Naive thymus-derived CD8-positive, alpha-beta T cell (primary cell): Measurements from ENCODE around the gene KCNK10. TPM values are rescaled to one million over a fixed set of nuclear protein-coding genes. Genes with fewer than 3 reads are reported as not detected.
A peak's percentile ranks its signal among the peaks of the same experiment; 100 is the strongest.

Experiments
- ATAC-seq, 2 donors: fragments of 150-1000 bp; cut with Tn5 transposase in 1 of 2; sonication (Bioruptor Pico), chemical (Tn5 transposase) in 1 of 2; 1 replicate in 1 of 2; 2 replicates in 1 of 2; pipeline ENCODE4 v1.10.0; 2021; ENCODE audit warnings: mild to moderate bottlenecking in 2 of 2, moderate library complexity in 2 of 2
- POLR2A ChIA-PET: fragments of 350-600 bp; sonication (Branson Sonifier 250); formaldehyde crosslinking; loops from one replicate; lab custom pipeline; 2021; ENCODE audit warnings: antibody characterized with exemption; lab: Charles Lee
- DNase-seq, 10 donors: peaks; one replicate each; pipeline versions ENCODE4 v3.0.0 to v3.0.0-alpha.2; 2020 to 2022
- H3K27ac Mint-ChIP-seq, 10 donors: one replicate each; pipeline ENCODE4 v1.8.0; 2020 to 2022; ENCODE audit warnings: mild to moderate bottlenecking in 10 of 10, mixed read lengths in 10 of 10, moderate library complexity in 4 of 10, inconsistent platforms in 1 of 10
- H3K27me3 Mint-ChIP-seq, 5 donors: one replicate each; pipeline ENCODE4 v1.8.0; 2021 to 2022; ENCODE audit warnings: mixed read lengths in 5 of 5
- H3K36me3 Mint-ChIP-seq, 3 donors: one replicate each; pipeline ENCODE4 v1.8.0; 2020 to 2022; ENCODE audit warnings: mixed read lengths in 3 of 3, mild to moderate bottlenecking in 2 of 3, inconsistent platforms in 1 of 3
- H3K4me1 Mint-ChIP-seq, 4 donors: one replicate each; pipeline ENCODE4 v1.8.0; 2021 to 2022; ENCODE audit warnings: mixed read lengths in 4 of 4
- H3K4me3 Mint-ChIP-seq, 10 donors: one replicate each; pipeline ENCODE4 v1.8.0; 2020 to 2022; ENCODE audit warnings: mild to moderate bottlenecking in 10 of 10, mixed read lengths in 10 of 10, moderate library complexity in 6 of 10, inconsistent platforms in 1 of 10
- H3K9me3 Mint-ChIP-seq, 9 donors: one replicate each; pipeline ENCODE4 v1.8.0; 2020 to 2022; ENCODE audit warnings: mixed read lengths in 9 of 9, mild to moderate bottlenecking in 3 of 9, inconsistent platforms in 1 of 9, moderate library complexity in 1 of 9
- polyA plus RNA-seq, 3 donors: library from polyadenylated mRNA; unstranded; fragments of 300-500 nt; fragmentation: Illumina TruSeq; gene quantifications; one replicate each; pipeline ENCODE4 v1.2.3, GENCODE V29; 2021
- total RNA-seq, 8 experiments: library from RNA in 2 of 8; stranded (reverse) in 2 of 8; gene quantifications; one replicate each; pipeline ENCODE4 v1.2.3 and lab custom pipeline; 2021 to 2026

The KCNK10 gene
- total and polyA plus RNA-seq, 5 experiments from 2014 or later, result not detected

DNA sequence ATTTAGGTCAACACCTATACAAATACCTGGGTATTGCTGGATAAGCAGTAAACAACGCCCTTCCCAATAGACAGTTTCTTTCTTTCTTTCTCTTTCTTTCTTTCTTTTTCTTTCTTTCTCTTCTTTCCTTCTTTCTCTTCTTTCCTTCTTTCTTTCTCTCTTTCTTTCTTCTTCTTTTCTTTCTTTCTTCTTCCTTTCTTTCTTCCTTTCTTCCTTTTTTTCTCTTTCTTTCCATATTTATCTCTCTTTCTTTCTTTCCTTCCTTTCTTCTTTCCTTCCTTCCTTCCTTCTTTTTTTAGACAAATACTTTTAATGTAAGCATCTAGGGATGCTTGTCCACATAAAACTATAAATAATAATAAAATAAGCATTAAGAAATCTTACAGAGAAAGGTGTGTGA lies 123.2 kb downstream of the KCNK10 start:
- POLR2A ChIA-PET, result no interaction called here
- Mint-ChIP-seq H3K27me3 (peaks cover 16 to 30% (median 25%) of the 10 kb centered on the region in 5 donors), H3K4me3 (no peak overlapping the region), H3K27ac (peak overlapping the region in 1 of 10 donors; percentile 2), H3K9me3 (no peaks in the 10 kb centered on the region), H3K4me1 (no peaks in the 10 kb centered on the region), H3K36me3 (no peaks in the 10 kb centered on the region)
- DNase-seq, result no peak
- ATAC-seq, result no peak

DNA sequence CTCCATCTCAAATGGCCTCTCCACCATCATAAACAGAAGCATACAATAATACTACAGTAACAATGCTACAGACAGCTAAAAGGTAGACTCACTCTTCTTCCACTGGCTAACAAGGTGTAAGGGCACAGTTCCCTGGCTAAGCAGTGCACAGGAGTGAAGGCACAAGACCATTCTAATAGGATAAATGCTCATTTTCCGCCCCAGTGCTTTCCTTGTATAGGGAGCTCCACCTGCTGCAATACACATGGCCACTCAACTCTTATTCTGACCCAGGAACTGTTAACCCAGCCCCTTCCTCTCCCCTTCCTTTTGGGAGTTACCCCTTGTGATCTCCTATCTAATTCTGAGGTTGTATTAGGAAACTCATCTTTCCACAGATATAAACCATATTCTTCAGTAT lies 124.6 kb downstream of the KCNK10 start:
- Mint-ChIP-seq H3K9me3 (no peaks in the 10 kb centered on the region), H3K36me3 (no peaks in the 10 kb centered on the region), H3K27me3 (peaks cover 18 to 32% (median 29%) of the 10 kb centered on the region in 5 donors), H3K4me1 (no peaks in the 10 kb centered on the region), H3K4me3 (no peak overlapping the region), H3K27ac (no peak overlapping the region)
- ATAC-seq (no peak), DNase-seq (no peak)
- POLR2A ChIA-PET, result no interaction called here

DNA sequence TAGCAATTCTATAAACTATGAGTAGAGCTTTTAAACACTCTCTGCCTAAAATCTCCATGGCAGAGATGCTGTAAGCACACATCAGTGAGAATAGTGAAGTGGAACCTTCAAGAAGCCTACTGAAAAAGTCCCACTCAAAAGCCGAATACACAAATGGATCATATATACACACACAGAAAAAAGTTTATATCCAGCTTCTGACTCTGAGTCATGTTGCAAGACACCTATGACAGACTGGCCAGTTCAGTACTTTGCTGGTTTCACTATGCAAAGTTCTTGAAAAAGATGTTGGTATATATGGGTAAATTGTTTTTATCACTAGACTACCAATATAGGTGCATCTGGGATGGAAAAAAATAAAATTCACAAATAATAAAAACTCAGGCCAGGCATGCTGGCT lies 126.1 kb downstream of the KCNK10 start:
- Mint-ChIP-seq H3K27ac (no peak overlapping the region), H3K4me1 (no peaks in the 10 kb centered on the region), H3K36me3 (no peaks in the 10 kb centered on the region), H3K9me3 (no peaks in the 10 kb centered on the region), H3K27me3 (peaks cover 19 to 40% (median 28%) of the 10 kb centered on the region in 5 donors), H3K4me3 (no peak overlapping the region)
- POLR2A ChIA-PET, result no interaction called here
- DNase-seq (no peak), ATAC-seq (no peak)

DNA sequence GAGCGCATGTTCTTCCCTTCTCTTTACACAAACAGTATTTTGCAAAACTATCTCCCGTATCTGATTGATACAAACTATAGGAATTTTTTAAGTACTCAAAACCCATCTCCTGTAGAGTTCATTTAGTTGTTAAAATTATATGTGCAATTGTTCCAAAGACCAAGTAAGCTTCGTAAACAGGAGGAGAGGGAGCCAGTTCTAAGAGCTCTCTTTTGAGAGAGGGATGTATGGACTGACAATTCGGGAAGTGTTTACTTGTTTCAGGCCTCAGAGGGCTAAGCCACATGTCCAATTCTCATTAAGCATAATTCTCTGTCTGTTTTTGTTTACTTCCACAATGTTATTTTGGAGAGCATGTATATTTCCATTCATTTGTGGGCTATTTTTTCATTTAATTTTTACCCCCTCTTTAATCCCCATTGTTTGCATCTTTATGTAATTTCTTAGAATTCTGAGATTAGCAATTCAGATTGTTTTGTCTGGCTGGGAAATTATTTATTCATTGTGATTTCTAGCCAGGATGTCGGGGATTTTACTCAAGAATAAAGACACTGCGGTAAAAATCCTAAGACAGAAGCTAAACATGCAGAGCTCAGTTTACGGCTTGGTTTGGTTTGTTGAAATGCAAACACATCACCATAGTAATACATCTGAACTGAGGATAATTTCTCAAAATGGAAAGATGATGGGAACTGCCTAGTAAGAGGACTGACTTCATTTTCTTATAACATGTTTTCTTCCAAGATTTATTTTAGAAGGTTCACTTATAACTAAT lies 126.8 kb downstream of the KCNK10 start:
- Mint-ChIP-seq H3K4me1 (no peaks in the 10 kb centered on the region), H3K27me3 (peaks cover 19 to 40% (median 28%) of the 10 kb centered on the region in 5 donors), H3K4me3 (no peak overlapping the region), H3K27ac (no peak overlapping the region), H3K9me3 (no peaks in the 10 kb centered on the region), H3K36me3 (no peaks in the 10 kb centered on the region)
- ATAC-seq, result no peak
- no peak for DNase-seq
- POLR2A ChIA-PET, result no interaction called here

DNA sequence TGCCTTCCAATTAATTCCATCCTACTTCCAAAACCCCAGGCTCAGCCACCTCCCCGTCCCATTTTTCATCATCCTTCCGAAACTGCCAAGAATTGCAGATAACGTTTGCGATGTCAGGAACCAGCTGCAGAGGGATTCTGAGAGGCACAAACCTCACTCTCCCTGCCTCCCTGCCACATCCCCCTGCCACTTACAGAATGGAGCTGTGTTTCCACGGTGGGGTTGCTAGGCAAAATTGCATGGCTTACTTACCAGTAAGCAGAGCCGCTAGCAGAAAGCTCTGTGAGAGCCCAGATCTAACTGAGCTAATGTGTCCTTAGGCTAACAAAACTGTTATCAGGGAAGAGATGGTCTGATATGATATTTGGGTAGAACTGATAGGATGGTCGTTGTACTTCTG lies 127.4 kb downstream of the KCNK10 start:
- DNase-seq (no peak), ATAC-seq (no peak)
- POLR2A ChIA-PET, result no interaction called here
- Mint-ChIP-seq H3K27me3 (peaks cover 19 to 40% (median 29%) of the 10 kb centered on the region in 5 donors), H3K4me3 (no peak overlapping the region), H3K9me3 (no peaks in the 10 kb centered on the region), H3K4me1 (no peaks in the 10 kb centered on the region), H3K27ac (peak overlapping the region in 1 of 10 donors; percentile 25), H3K36me3 (no peaks in the 10 kb centered on the region)

DNA sequence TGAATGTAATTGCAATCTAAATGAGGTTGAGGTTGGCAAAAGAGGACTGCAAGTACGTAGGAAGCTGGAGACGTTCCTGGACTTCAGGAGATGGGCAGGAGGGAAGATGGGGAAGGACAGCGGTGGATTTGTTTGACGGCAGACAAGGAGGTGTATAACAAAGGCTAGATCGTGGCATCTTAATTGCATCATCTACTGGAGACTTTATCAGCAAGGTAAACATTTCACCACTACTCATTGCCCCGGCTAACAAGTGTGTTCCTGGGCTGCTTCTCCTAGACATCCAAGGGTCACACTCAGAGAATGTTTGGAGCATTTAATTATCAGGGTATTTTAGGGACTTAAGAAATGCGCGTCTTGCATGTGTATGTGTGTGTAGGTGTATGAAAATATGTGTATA lies 128.5 kb downstream of the KCNK10 start:
- DNase-seq, result no peak
- POLR2A ChIA-PET, result no interaction called here
- Mint-ChIP-seq H3K4me3 (no peak overlapping the region), H3K27ac (no peak overlapping the region), H3K9me3 (no peaks in the 10 kb centered on the region), H3K36me3 (no peaks in the 10 kb centered on the region), H3K27me3 (peaks cover 20 to 42% (median 29%) of the 10 kb centered on the region in 5 donors), H3K4me1 (peaks cover 0 to 1% (median 0%) of the 10 kb centered on the region in 4 donors)
- ATAC-seq, result no peak

DNA sequence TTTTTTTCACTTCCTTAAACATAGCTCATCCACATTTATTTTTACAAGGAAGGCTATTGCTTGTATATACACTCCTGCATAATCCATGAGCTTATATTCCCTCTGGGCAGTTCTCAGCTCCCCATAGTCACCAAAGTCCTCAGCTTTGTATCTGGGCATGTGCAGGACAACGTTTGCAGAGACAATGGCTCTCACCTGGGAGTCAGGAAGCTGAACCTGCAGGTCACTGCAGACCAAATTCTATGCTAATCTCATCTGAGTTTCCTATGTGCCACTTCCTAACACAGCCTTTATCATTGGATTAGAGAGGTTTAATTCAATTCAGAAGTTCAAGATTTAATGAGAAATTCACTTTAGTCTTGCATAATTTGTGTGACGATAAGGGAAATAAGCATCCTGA lies 131.5 kb downstream of the KCNK10 start:
- no peak for DNase-seq
- Mint-ChIP-seq H3K4me3 (no peak overlapping the region), H3K27me3 (peaks cover 24 to 61% (median 30%) of the 10 kb centered on the region in 5 donors), H3K36me3 (no peaks in the 10 kb centered on the region), H3K9me3 (no peaks in the 10 kb centered on the region), H3K27ac (no peak overlapping the region), H3K4me1 (peaks cover 2 to 9% (median 5%) of the 10 kb centered on the region in 4 donors)
- ATAC-seq, result no peak
- POLR2A ChIA-PET, result no interaction called here

DNA sequence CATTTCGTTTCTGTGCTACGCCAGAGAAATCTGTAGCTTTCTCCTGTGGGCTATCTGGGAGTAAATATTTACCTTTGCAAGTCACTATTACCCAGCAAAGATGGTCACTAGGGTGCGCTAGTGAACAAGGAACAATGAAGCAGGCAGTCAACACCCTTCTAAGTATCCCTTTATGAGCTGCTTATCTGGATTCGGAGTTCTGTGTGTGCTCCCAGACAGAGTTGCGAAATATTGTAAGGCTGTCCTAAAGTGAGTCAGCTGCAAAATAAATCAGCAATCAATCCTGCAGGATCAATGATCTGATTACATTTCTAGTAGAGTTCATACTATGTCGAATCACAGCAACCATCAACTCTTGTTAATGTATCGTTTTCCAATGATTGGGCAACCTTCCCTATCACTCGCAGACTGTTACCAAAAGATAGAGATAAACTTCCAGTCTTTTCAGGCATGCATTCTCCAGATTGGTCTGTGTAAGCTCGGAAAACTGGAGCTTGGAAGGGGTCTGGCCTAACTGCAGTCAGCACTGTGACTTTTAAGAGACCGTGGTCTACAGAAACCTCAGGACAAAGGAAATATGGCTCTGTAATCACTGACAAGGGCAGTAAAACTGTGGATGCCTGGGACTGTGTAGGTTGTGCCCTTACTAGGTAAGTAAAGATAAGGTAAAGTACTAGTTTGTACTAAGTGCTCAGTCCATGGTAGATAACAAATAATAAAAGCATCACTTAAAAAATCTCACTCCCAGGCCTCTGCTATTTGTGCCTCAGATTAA lies 133.5 kb downstream of the KCNK10 start:
- peaks cover 2 to 9% (median 5%) of the 10 kb centered on the region in 4 donors for H3K4me1 Mint-ChIP-seq
- POLR2A ChIA-PET, result no interaction called here
- peak overlapping the region in 7 of 10 donors; percentile 44 to 65 (median 54) for H3K4me3 Mint-ChIP-seq
- ATAC-seq, result peak; percentile 44 to 50
- DNase-seq, result peak in 7 of 10 donors; percentile 11 to 37 (median 30)
- H3K27me3 Mint-ChIP-seq, result peaks cover 17 to 42% (median 19%) of the 10 kb centered on the region in 5 donors
- no peak overlapping the region for H3K27ac Mint-ChIP-seq
- no peaks in the 10 kb centered on the region for H3K36me3 Mint-ChIP-seq
- H3K9me3 Mint-ChIP-seq, result no peaks in the 10 kb centered on the region

DNA sequence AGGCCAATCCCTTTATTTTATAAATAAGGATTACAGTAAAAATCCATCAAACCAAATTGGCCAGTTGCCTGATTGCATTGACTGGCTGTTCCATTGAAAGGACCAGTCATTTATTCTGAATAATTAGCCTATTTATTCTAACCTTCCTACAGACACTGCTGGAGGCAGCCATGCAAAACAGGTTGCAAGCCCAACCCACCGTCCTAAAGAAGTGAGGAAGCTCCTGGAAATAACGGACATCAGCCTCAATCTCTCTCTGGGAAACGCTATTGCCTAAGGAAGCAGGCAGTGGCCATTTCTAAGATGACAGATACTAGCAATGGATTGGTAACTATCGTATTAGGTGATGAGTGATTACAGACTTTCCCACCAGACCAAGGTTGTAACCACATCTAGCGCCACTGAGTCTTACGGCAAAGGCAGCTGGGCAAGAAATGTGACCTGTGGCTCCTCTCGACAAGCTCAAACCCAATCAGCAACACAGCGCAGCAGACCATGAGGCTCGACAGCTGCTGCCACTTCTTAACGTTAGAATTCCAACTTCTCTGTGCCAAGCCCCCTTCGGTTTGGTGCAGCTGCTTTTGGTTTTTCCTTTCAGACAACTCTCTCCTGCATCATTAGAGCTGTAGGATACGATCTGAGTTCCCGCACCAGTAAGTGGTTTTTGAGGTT lies 134.2 kb downstream of the KCNK10 start:
- Mint-ChIP-seq H3K9me3 (no peaks in the 10 kb centered on the region), H3K27me3 (peaks cover 13 to 35% (median 14%) of the 10 kb centered on the region in 5 donors), H3K4me3 (peak overlapping the region in 7 of 10 donors; percentile 44 to 65 (median 54)), H3K36me3 (no peaks in the 10 kb centered on the region), H3K4me1 (peaks cover 2 to 9% (median 5%) of the 10 kb centered on the region in 4 donors), H3K27ac (no peak overlapping the region)
- POLR2A ChIA-PET, result no interaction called here
- no peak for DNase-seq
- ATAC-seq, result no peak

DNA sequence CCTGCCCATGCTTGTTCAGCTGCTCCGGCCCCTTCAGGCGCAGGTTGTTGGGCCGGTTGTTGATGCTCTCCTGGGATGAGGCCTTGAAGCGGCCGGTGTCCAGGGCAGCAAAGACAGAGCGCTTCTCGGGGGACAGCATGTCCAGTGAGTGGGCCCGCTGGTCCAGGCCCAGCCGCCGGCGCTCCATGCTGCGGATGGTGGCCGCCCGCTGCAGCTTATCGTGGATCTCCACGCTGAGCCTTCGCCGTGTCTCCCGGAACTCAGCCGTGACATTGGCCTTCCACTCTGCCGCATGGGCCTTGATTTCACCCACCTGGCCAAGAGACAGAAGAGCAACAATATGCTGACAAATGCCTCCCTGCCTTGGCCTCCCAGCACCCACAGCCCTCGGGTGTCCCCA lies 137.2 kb downstream of the KCNK10 start:
- POLR2A ChIA-PET, result no interaction called here
- H3K27me3 Mint-ChIP-seq, result peaks cover 2 to 21% (median 9%) of the 10 kb centered on the region in 5 donors
- no peak overlapping the region for H3K27ac Mint-ChIP-seq
- no peak for ATAC-seq
- no peak overlapping the region for H3K4me3 Mint-ChIP-seq
- H3K4me1 Mint-ChIP-seq, result peaks cover 7 to 16% (median 10%) of the 10 kb centered on the region in 4 donors
- no peaks in the 10 kb centered on the region for H3K36me3 Mint-ChIP-seq
- no peaks in the 10 kb centered on the region for H3K9me3 Mint-ChIP-seq
- DNase-seq, result no peak

DNA sequence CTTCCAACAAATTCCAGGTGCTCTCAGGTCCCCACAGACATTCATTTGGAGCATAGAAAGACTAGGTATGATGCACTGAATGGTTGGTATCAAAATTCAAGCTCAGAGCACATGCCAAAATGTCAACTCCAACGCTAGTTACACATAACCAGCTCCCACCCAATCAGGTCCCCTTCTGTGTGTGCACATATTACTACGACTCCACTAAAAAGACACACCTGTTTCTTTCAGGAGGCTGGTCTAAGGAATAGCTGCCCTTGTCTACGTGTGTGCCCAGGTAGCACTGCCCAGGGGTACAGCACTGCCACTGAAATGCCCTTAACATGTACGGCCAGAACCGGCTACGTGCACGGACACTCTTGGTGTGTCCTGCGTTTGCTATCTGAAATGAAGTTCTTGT lies 138.1 kb downstream of the KCNK10 start:
- Mint-ChIP-seq H3K9me3 (no peaks in the 10 kb centered on the region), H3K4me1 (peaks cover 7 to 17% (median 12%) of the 10 kb centered on the region in 4 donors)
- POLR2A ChIA-PET, result no interaction called here

DNA sequence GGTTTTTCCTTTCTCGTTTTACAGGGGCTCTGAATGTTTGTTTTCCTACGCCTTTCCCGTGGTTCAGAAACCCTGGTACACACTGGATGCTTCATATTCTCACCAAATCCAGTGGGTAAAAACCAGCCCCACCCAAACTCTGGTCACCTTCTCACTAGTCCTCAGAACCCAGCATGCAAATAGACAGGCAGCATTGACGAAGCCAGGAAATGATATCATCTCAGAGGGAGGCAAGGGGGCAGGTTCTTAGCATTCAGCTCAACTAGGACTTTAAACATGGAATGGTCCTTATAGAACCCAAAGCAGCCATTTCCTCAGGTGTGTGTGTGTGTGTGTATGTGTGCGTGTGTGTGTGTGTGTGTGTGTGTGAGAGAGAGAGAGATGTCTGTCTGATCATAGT lies 142.0 kb downstream of the KCNK10 start:
- Mint-ChIP-seq H3K36me3 (no peaks in the 10 kb centered on the region), H3K27ac (peak overlapping the region in 3 of 10 donors; percentile 38 to 68 (median 60)), H3K4me1 (peaks cover 5 to 8% (median 8%) of the 10 kb centered on the region in 4 donors), H3K9me3 (no peaks in the 10 kb centered on the region), H3K4me3 (no peak overlapping the region), H3K27me3 (peaks cover 0 to 6% (median 0%) of the 10 kb centered on the region in 5 donors)
- no peak for DNase-seq
- peak in 1 of 2 donors; percentile 48 for ATAC-seq
- POLR2A ChIA-PET, result no interaction called here

More for the DNA sequence above, 138.1 kb downstream of the KCNK10 start:
- Mint-ChIP-seq H3K27ac (no peak overlapping the region), H3K4me3 (no peak overlapping the region), H3K27me3 (peaks cover 2 to 21% (median 9%) of the 10 kb centered on the region in 5 donors), H3K36me3 (no peaks in the 10 kb centered on the region)
- DNase-seq (no peak), ATAC-seq (no peak)
